Liver (tissue), 9 donors: Measurements from ENCODE around the gene TPT1. TPM values are rescaled to one million over a fixed set of nuclear protein-coding genes. Genes with fewer than 3 reads are reported as not detected.

ENCODE experiments used
- DNase-seq: peaks from one replicate; pipeline ENCODE4 v3.0.0-alpha.2; 2017; ENCODE audit warnings: low spot score
- H3K27ac ChIP-seq, 2 donors: one replicate each; pipeline ENCODE4 v1.7.0; 2013; ENCODE audit warnings: inconsistent platforms in 2 of 2, low read length in 2 of 2, control low read depth in 1 of 2, low read depth in 1 of 2, mild to moderate bottlenecking in 1 of 2
- H3K27me3 ChIP-seq, 4 donors: one replicate each; pipeline versions ENCODE4 v1.6.1 to v1.7.0; 2013; ENCODE audit warnings: low read length in 3 of 4, inconsistent platforms in 1 of 4, mild to moderate bottlenecking in 1 of 4, moderate library complexity in 1 of 4; ENCODE audit not compliant: control insufficient read depth in 4 of 4, insufficient read depth in 4 of 4
- H3K36me3 ChIP-seq, 4 donors: one replicate each; pipeline versions ENCODE4 v1.6.1 to v1.7.0; 2013; ENCODE audit warnings: low read length in 3 of 4, mild to moderate bottlenecking in 3 of 4, low read depth in 1 of 4, moderate library complexity in 1 of 4; ENCODE audit not compliant: control insufficient read depth in 4 of 4, insufficient read depth in 3 of 4
- H3K4me1 ChIP-seq, 4 donors: one replicate each; pipeline versions ENCODE4 v1.6.1 to v1.7.0; 2013; ENCODE audit warnings: low read length in 3 of 4, mild to moderate bottlenecking in 3 of 4, moderate library complexity in 1 of 4; ENCODE audit not compliant: control insufficient read depth in 4 of 4, insufficient read depth in 4 of 4
- H3K4me3 ChIP-seq, 3 donors: one replicate each; pipeline versions ENCODE4 v1.6.1 to v1.7.0; 2013; ENCODE audit warnings: low read length in 3 of 3, control low read depth in 1 of 3, low read depth in 1 of 3, mild to moderate bottlenecking in 1 of 3
- H3K9ac ChIP-seq, 2 donors: one replicate each; pipeline ENCODE4 v1.7.0; 2013; ENCODE audit warnings: low read length in 2 of 2, mild to moderate bottlenecking in 2 of 2, moderate library complexity in 2 of 2, control low read depth in 1 of 2, low read depth in 1 of 2
- H3K9me3 ChIP-seq, 4 donors: one replicate each; pipeline versions ENCODE4 v1.6.1 to v1.7.0; 2013; ENCODE audit warnings: low read length in 3 of 4; ENCODE audit not compliant: control insufficient read depth in 4 of 4
- ATF3 ChIP-seq: IDR thresholded peaks from 2 replicates; pipeline ENCODE4 v1.6.1; 2016; ENCODE audit warnings: antibody characterized with exemption
- EGR1 ChIP-seq, 2 donors: IDR thresholded peaks; 2 replicates each; pipeline ENCODE4 v1.6.1; 2016 to 2018; ENCODE audit warnings: antibody characterized with exemption in 2 of 2, low read depth in 2 of 2
- FOXA1 ChIP-seq: IDR thresholded peaks from 2 replicates; pipeline ENCODE4 v1.6.1; 2016; ENCODE audit warnings: antibody characterized with exemption
- FOXA2 ChIP-seq: IDR thresholded peaks from 2 replicates; pipeline ENCODE4 v1.6.1; 2016; ENCODE audit warnings: antibody characterized with exemption
- HNF4A ChIP-seq, 2 donors: conservative IDR thresholded peaks; 2 replicates each; pipeline ENCODE4 v1.6.1; 2016; ENCODE audit warnings: antibody characterized with exemption in 2 of 2, mild to moderate bottlenecking in 2 of 2
- JUND ChIP-seq, 2 donors: IDR thresholded peaks; 2 replicates each; pipeline ENCODE4 v1.6.1; 2016; ENCODE audit warnings: antibody characterized with exemption in 2 of 2
- MAX ChIP-seq: IDR thresholded peaks from 2 replicates; pipeline ENCODE4 v1.6.1; 2016; ENCODE audit warnings: antibody characterized with exemption
- NR2F2 ChIP-seq: IDR thresholded peaks from 2 replicates; pipeline ENCODE4 v1.6.1; 2016; ENCODE audit warnings: antibody characterized with exemption
- RAD21 ChIP-seq, 2 donors: IDR thresholded peaks; 2 replicates each; pipeline ENCODE4 v1.6.1; 2016; ENCODE audit warnings: antibody characterized with exemption in 2 of 2, mild to moderate bottlenecking in 2 of 2
- REST ChIP-seq: IDR thresholded peaks from 2 replicates; pipeline ENCODE4 v1.6.1; 2016; ENCODE audit warnings: antibody characterized with exemption, mild to moderate bottlenecking
- SP1 ChIP-seq: IDR thresholded peaks from 2 replicates; pipeline ENCODE4 v1.6.1; 2018; ENCODE audit warnings: antibody characterized with exemption, mild to moderate bottlenecking
- TAF1 ChIP-seq: conservative IDR thresholded peaks from 2 replicates; pipeline ENCODE4 v1.6.1; 2016; ENCODE audit warnings: antibody characterized with exemption, mild to moderate bottlenecking
- YY1 ChIP-seq: IDR thresholded peaks from 2 replicates; pipeline ENCODE4 v1.6.1; 2016; ENCODE audit warnings: antibody characterized with exemption, mild to moderate bottlenecking
- WGBS: extraction: QIAGEN DNeasy Blood & Tissue Kit; methylation state at CpG from one replicate; pipeline ENCODE4 v1.1.7; 2013; 5-methylcytosine and 5-hydroxymethylcytosine counted together
- polyA plus RNA-seq, 2 donors: library from polyadenylated mRNA; stranded (reverse) in 1 of 2; unstranded in 1 of 2; fragments of 200-250 nt in 1 of 2; fragments of >200 nt in 1 of 2; fragmentation: Nextera tagmentation in 1 of 2; extraction: Ambion mirVana in 1 of 2; gene quantifications; one replicate each; pipeline versions ENCODE4 v1.2.1 to v1.2.3, GENCODE V29; 2013 to 2015
- total RNA-seq, 2 donors: library from RNA; depleted of rRNA; stranded (reverse); fragments of >200 nt; gene quantifications; one replicate each; pipeline ENCODE4 v1.2.3, GENCODE V29; 2014
- TF ChIP-seq, protein P1 (sequence below): IDR thresholded peaks from 2 replicates; pipeline ENCODE4 v1.6.1; 2016; ENCODE audit warnings: antibody characterized with exemption
- TF ChIP-seq, protein P2 (sequence below): fragments of 150-350 bp; IDR thresholded peaks from 2 replicates; pipeline ENCODE4 v1.5.1; 2017; ENCODE audit warnings: improper control_type of control experiment, low read depth, low read length; ENCODE audit not compliant: missing input control
- donor health status: healthy.
- donor health status: healthy.
- donor health status: healthy.
- donor health status: healthy.
- donor health status: healthy.

Gene TPT1
- total and polyA plus RNA-seq, 4 donors = 1,382 to 2,885 (median 1,815) TPM

DNA sequence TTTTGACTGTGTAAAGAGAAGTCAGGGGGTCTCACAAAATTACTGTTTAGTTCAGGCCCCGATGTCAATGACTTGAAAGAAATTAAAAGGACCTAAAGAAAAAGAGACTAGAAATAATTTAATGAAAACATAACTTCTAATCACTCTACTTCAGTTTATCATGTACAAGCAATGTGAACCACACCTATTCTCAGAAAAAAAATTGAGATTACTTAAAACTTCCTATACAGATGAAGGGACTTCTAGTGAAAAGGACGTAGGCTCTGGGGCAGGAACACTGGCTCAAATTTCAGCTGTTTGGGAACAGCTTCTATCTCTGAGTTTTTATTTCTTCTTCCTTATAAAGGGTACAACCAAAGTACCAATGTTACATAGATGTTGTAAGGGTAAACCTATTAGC, 38.0 kb downstream of the TPT1 start:
- H3K9ac ChIP-seq = no peak overlapping the region
- no peaks in the 10 kb centered on the region for H3K27me3 ChIP-seq
- no peak for DNase-seq
- no peak overlapping the region for H3K27ac ChIP-seq
- H3K4me1 ChIP-seq = no peaks in the 10 kb centered on the region
- 75% methylated on average over 2 of the region's 2 CpGs for WGBS
- no peaks in the 10 kb centered on the region for H3K36me3 ChIP-seq
- TF ChIP-seq FOXA1 = no peak
- no peak overlapping the region for H3K4me3 ChIP-seq
- no peaks in the 10 kb centered on the region for H3K9me3 ChIP-seq

- H3K4me1 ChIP-seq = no peaks in the 10 kb centered on the region
- WGBS = 42% methylated on average over 3 of the region's 3 CpGs
- H3K27ac ChIP-seq = no peak overlapping the region
- no peak for DNase-seq
- H3K36me3 ChIP-seq = no peaks in the 10 kb centered on the region
- H3K9me3 ChIP-seq = no peaks in the 10 kb centered on the region
- TF ChIP-seq REST (no peak), FOXA1 (no peak), TAF1 (no peak), MAX (no peak), NR2F2 (no peak), HNF4A (conservative IDR thresholded peaks at IDR 0.05) (no peak), ATF3 (no peak), YY1 (no peak), SP1 (no peak), JUND (IDR thresholded peaks at IDR 0.05) (no peak), RAD21 (IDR thresholded peaks at IDR 0.05) (no peak), EGR1 (IDR thresholded peaks at IDR 0.05; ENCODE audit: low read depth in 2 of 2) (no peak), FOXA2 (no peak)
- TF ChIP-seq, protein P1, sequence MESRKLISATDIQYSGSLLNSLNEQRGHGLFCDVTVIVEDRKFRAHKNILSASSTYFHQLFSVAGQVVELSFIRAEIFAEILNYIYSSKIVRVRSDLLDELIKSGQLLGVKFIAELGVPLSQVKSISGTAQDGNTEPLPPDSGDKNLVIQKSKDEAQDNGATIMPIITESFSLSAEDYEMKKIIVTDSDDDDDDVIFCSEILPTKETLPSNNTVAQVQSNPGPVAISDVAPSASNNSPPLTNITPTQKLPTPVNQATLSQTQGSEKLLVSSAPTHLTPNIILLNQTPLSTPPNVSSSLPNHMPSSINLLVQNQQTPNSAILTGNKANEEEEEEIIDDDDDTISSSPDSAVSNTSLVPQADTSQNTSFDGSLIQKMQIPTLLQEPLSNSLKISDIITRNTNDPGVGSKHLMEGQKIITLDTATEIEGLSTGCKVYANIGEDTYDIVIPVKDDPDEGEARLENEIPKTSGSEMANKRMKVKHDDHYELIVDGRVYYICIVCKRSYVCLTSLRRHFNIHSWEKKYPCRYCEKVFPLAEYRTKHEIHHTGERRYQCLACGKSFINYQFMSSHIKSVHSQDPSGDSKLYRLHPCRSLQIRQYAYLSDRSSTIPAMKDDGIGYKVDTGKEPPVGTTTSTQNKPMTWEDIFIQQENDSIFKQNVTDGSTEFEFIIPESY = no peak
- TF ChIP-seq, protein P2, sequence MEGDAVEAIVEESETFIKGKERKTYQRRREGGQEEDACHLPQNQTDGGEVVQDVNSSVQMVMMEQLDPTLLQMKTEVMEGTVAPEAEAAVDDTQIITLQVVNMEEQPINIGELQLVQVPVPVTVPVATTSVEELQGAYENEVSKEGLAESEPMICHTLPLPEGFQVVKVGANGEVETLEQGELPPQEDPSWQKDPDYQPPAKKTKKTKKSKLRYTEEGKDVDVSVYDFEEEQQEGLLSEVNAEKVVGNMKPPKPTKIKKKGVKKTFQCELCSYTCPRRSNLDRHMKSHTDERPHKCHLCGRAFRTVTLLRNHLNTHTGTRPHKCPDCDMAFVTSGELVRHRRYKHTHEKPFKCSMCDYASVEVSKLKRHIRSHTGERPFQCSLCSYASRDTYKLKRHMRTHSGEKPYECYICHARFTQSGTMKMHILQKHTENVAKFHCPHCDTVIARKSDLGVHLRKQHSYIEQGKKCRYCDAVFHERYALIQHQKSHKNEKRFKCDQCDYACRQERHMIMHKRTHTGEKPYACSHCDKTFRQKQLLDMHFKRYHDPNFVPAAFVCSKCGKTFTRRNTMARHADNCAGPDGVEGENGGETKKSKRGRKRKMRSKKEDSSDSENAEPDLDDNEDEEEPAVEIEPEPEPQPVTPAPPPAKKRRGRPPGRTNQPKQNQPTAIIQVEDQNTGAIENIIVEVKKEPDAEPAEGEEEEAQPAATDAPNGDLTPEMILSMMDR = no peak
- H3K27me3 ChIP-seq = no peaks in the 10 kb centered on the region
- H3K4me3 ChIP-seq = no peak overlapping the region
- H3K9ac ChIP-seq = no peak overlapping the region
These were observed 38.5 kb downstream of the TPT1 start for GRCh38 chr13:45302507-45302906.
